GM12878 (cell line): ENCODE results near the gene TDRD9. TPM values are rescaled to one million over a fixed set of nuclear protein-coding genes. Genes with fewer than 3 reads are reported as not detected.

Source experiments
- ATAC-seq: fragments of 200-7000 bp; cut with Tn5 transposase; 3 replicates; pipeline ENCODE4 v1.9.1; 2020; ENCODE audit warnings: mild to moderate bottlenecking, moderate library complexity
- BruUV-seq: library from RNA; stranded (reverse); fragments of 400-500 nt; replicated peaks from 2 replicates; lab custom pipeline; 2021; lab: Mats Ljungman, UMichigan
- CTCF ChIA-PET: fragments of 300-600 bp; sonication (Branson Sonifier 250); formaldehyde crosslinking; extraction: SDS; loops from one replicate; lab custom pipeline; 2021; ENCODE audit warnings: inconsistent platforms; lab: Yijun Ruan, JAX
- POLR2A ChIA-PET: fragments of 350-600 bp; formaldehyde crosslinking; extraction: SDS; loops from one replicate; lab custom pipeline; 2021; ENCODE audit warnings: inconsistent platforms; lab: Charles Lee
- RAD21 ChIA-PET: fragments of 300-600 bp; sonication (Branson Sonifier 250); formaldehyde crosslinking; loops from one replicate; lab custom pipeline; 2023; ENCODE audit warnings: antibody characterized with exemption; ENCODE audit not compliant: unreplicated experiment; lab: Charles Lee
- SMC1A ChIA-PET: fragments of 300-600 bp; sonication (Branson Sonifier 250); formaldehyde crosslinking; loops from one replicate; lab custom pipeline; 2023; ENCODE audit not compliant: unreplicated experiment, uncharacterized antibody; lab: Charles Lee
- DNase-seq: peaks from one replicate; pipeline ENCODE4 v3.0.0-alpha.2; 2011; ENCODE audit warnings: low read depth, low spot score
- FAIRE-seq: peaks from 3 replicates; lab custom pipeline; 2011; peaks lifted over from hg19 to GRCh38; lab: Jason Lieb, UNC
- H2AFZ ChIP-seq: 2 replicates; pipeline ENCODE4 v1.6.0; 2011; ENCODE audit warnings: low read depth, low read length, control low read depth; ENCODE audit not compliant: control insufficient read depth
- H3K27ac ChIP-seq: 2 replicates; pipeline ENCODE4 v1.5.1; 2011; ENCODE audit warnings: control low read depth; ENCODE audit not compliant: control insufficient read depth, insufficient read depth
- H3K27me3 ChIP-seq, 2 experiments: replicated peaks in 1 of 2; 2 replicates each; pipeline versions ENCODE4 v1.6.0 to v1.6.1; 2011; ENCODE audit warnings: low read length in 1 of 2; ENCODE audit not compliant: control insufficient read depth in 2 of 2, insufficient read depth in 2 of 2
- H3K36me3 ChIP-seq, 2 experiments: 2 replicates each; pipeline ENCODE4 v1.5.1; 2011; ENCODE audit warnings: low read length in 1 of 2; ENCODE audit not compliant: control insufficient read depth in 2 of 2, insufficient read depth in 2 of 2
- H3K4me1 ChIP-seq: 2 replicates; pipeline ENCODE4 v1.6.1; 2011; ENCODE audit warnings: mild to moderate bottlenecking, low read length, moderate library complexity, mixed read lengths; ENCODE audit not compliant: control insufficient read depth, insufficient read depth
- H3K4me2 ChIP-seq: 2 replicates; pipeline ENCODE4 v1.6.0; 2011; ENCODE audit warnings: control low read depth; ENCODE audit not compliant: control insufficient read depth, insufficient read depth
- H3K4me3 ChIP-seq: fragments of 200-600 bp; sonication (generic); 2 replicates; pipeline ENCODE4 v1.5.1; 2016
- H3K79me2 ChIP-seq: 2 replicates; pipeline ENCODE4 v1.6.0; 2011; ENCODE audit warnings: low read length; ENCODE audit not compliant: control insufficient read depth, insufficient read depth
- H3K9ac ChIP-seq: 2 replicates; pipeline ENCODE4 v1.8.0; 2011; ENCODE audit warnings: low read length, control low read depth, mixed read lengths; ENCODE audit not compliant: control insufficient read depth, insufficient read depth
- H3K9me3 ChIP-seq: replicated peaks from 3 replicates; pipeline ENCODE4 v1.5.1; 2011; ENCODE audit warnings: mild to moderate bottlenecking, low read length; ENCODE audit not compliant: control insufficient read depth, insufficient read depth
- H4K20me1 ChIP-seq: 2 replicates; pipeline ENCODE4 v1.6.0; 2011; ENCODE audit not compliant: control insufficient read depth, insufficient read depth
- BCL11A ChIP-seq: IDR thresholded peaks from 2 replicates; pipeline ENCODE4 v1.6.1; 2011; ENCODE audit warnings: low read depth, low read length
- BMI1 ChIP-seq: fragments of 450-650 bp; IDR thresholded peaks from 2 replicates; pipeline ENCODE4 v1.6.1; 2016; ENCODE audit warnings: mild to moderate bottlenecking, moderate library complexity, borderline replicate concordance
- CEBPB ChIP-seq, 2 experiments: fragments of 150-350 bp in 1 of 2; IDR thresholded peaks; 2 replicates each; pipeline ENCODE4 v1.6.1; 2012 to 2014; ENCODE audit warnings: low read depth in 2 of 2, low read length in 2 of 2, borderline replicate concordance in 1 of 2, inconsistent platforms in 1 of 2
- HCFC1 ChIP-seq: fragments of 150-350 bp; IDR thresholded peaks from 2 replicates; pipeline ENCODE4 v1.6.1; 2014; ENCODE audit warnings: low read length
- MEF2B ChIP-seq: fragments of 450-650 bp; IDR thresholded peaks from 2 replicates; pipeline ENCODE4 v1.6.1; 2018; ENCODE audit warnings: mild to moderate bottlenecking, moderate library complexity; ENCODE audit not compliant: partially characterized antibody, poor library complexity, severe bottlenecking
- NFYB ChIP-seq: IDR thresholded peaks from 2 replicates; pipeline ENCODE4 v1.6.1; 2011; ENCODE audit warnings: low read depth, mild to moderate bottlenecking, low read length, improper control_type of control experiment, moderate library complexity; ENCODE audit not compliant: insufficient read depth
- POLR2AphosphoS2 ChIP-seq: IDR thresholded peaks from 2 replicates; pipeline ENCODE4 v1.6.1; 2011; ENCODE audit warnings: low read depth, mild to moderate bottlenecking, low read length, improper control_type of control experiment, moderate library complexity
- SREBF1 ChIP-seq: IDR thresholded peaks from 2 replicates; pipeline ENCODE4 v1.6.1; 2012; ENCODE audit warnings: mild to moderate bottlenecking, low read length
- SRF ChIP-seq, 2 experiments: IDR thresholded peaks; 2 replicates each; pipeline ENCODE4 v1.6.1; 2011; ENCODE audit warnings: low read depth in 2 of 2, low read length in 2 of 2, mild to moderate bottlenecking in 1 of 2, moderate library complexity in 1 of 2
- WGBS: methylation state at CpG from one replicate; pipeline ENCODE4 v1.1.6; 2016; ENCODE audit warnings: low lambda C conversion rate; ENCODE audit not compliant: insufficient replicate concordance, insufficient coverage; ENCODE audit errors: missing lambda C conversion rate; 5-methylcytosine and 5-hydroxymethylcytosine counted together
- in situ Hi-C: fragments of 300-500 bp; cut with MboI; formaldehyde crosslinking; loops from 9 replicates; pipeline ENCODE4 v1.14.3; 2018; ENCODE audit warnings: mixed read lengths
- intact Hi-C: fragments of 100-400 bp; cut with micrococcal nuclease; formaldehyde crosslinking; loops from one replicate; pipeline ENCODE4 v1.14.2; 2022; ENCODE audit not compliant: unreplicated experiment
- polyA plus RNA-seq, 11 experiments: library from polyadenylated mRNA; depleted of rRNA in 4 of 11; unstranded in 6 of 11; stranded (reverse) in 5 of 11; fragments of >200 nt; fragmentation: Nextera tagmentation in 4 of 11; fragmentation: Illumina TruSeq in 1 of 11; extraction: Ambion mirVana in 4 of 11; extraction: Trizol in 1 of 11; gene quantifications; 1 replicate in 1 of 11; 2 replicates in 10 of 11; pipeline versions ENCODE4 v1.2.1 to v1.2.3, GENCODE V29; 2011 to 2016; ENCODE audit warnings: inconsistent platforms in 2 of 11, missing spikeins in 2 of 11, low read depth in 1 of 11
- total RNA-seq, 4 experiments: library from RNA; depleted of rRNA in 3 of 4; stranded (reverse); fragments of >200 nt in 3 of 4; fragmentation: Illumina TruSeq in 1 of 4; extraction: Trizol in 1 of 4; gene quantifications; 2 replicates each; pipeline versions ENCODE4 v1.2.1 to v1.2.3, GENCODE V29; 2013 to 2021

TDRD9 gene
- total and polyA plus RNA-seq, 10 of the 15 experiments (the other 5 are each of a cell fraction or from before 2014, with no cell fraction given): 0.12 TPM; not detected in 9

DNA sequence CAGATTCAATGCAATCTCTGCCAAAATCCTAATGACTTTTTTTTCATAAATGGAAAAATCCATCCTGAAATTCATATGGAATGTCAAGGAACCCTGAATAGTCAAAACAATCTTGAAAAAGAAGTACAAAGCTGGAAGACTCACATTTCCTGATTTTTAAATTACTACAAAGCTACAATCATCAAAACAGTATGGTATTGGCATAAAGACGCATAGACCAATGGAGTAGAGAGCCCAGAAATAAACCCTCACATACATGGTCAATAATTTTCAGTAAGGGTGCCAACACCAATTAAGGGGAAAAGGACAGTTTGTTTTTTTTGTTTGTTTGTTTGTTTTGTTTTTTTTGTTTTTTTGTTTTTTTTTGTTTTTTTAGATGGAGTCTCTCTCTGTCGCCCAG, 18.7 kb downstream of the TDRD9 start:
- no peak for TF ChIP-seq CEBPB (IDR thresholded peaks at IDR 0.05; ENCODE audit: borderline replicate concordance in 1 of 2, low read depth in 2 of 2, low read length in 2 of 2)
- no peak for TF ChIP-seq SRF (IDR thresholded peaks at IDR 0.05; ENCODE audit: low read depth in 2 of 2, low read length in 2 of 2)
- TF ChIP-seq BCL11A: no peak
- TF ChIP-seq SREBF1: no peak
- no peak for TF ChIP-seq NFYB
- intact Hi-C loops (no loop called here), in situ Hi-C loops (no loop called here)
- DNase-seq (no peak), FAIRE-seq (no peak), ATAC-seq (no peak)
- Histone ChIP-seq H3K4me3 (no peak overlapping the region), H3K4me1 (no peaks in the 10 kb centered on the region), H3K27me3 (peaks cover 0 to 4% of the 10 kb centered on the region in 2 experiments; a peak in 3 of 4 replicates), H3K9me3 (no peaks in the 10 kb centered on the region), H4K20me1 (no peaks in the 10 kb centered on the region), H3K36me3 (no peaks in the 10 kb centered on the region), H3K27ac (no peak overlapping the region), H3K79me2 (no peaks in the 10 kb centered on the region), H2AFZ (no peak overlapping the region), H3K4me2 (no peak overlapping the region), H3K9ac (no peak overlapping the region)
- WGBS: 87% methylated on average over 1 of the region's 2 CpGs
- ChIA-PET POLR2A (no interaction called here), CTCF (no interaction called here), RAD21 (no interaction called here), SMC1A (no interaction called here)
- BruUV-seq: no TSS peak

DNA sequence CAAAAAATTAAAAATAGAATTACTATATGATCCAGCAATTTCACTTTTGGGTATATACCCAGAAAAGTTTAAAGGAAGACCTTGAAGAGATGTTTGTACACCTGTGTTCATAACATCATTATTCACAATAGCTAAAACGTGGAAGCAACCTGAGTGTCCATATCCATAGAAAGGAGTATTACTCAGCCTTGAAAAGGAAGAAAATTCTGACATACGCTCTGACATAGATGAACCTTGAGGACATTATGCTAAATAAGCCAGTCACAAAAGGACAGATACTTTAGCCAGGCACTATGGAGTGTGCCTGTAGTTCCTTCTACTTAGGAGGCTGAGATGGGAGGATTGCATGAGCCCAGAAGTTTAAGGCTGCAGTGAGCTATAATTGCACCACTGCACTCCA, 20.2 kb downstream of the TDRD9 start:
- Histone ChIP-seq H3K9ac (no peak overlapping the region), H3K27me3 (peaks cover 0 to 4% of the 10 kb centered on the region in 2 experiments; a peak in 2 of 4 replicates), H3K79me2 (no peaks in the 10 kb centered on the region), H3K9me3 (no peaks in the 10 kb centered on the region), H3K36me3 (no peaks in the 10 kb centered on the region), H3K4me1 (no peaks in the 10 kb centered on the region), H4K20me1 (no peaks in the 10 kb centered on the region), H3K4me3 (no peak overlapping the region), H3K27ac (no peak overlapping the region), H2AFZ (no peak overlapping the region), H3K4me2 (no peak overlapping the region)
- DNase-seq (no peak), FAIRE-seq (no peak), ATAC-seq (no peak)
- 45% methylated on average over 2 of the region's 2 CpGs for WGBS
- in situ Hi-C loops (no loop called here), intact Hi-C loops (no loop called here)
- ChIA-PET SMC1A (no interaction called here), RAD21 (interaction anchor here (0.5 kb wide), 1 partner anchor 138 kb away, joined by 3 read pairs; no protein-coding TSS in a partner anchor), CTCF (no interaction called here), POLR2A (no interaction called here)
- BruUV-seq: no TSS peak
- TF ChIP-seq POLR2AphosphoS2: no peak
- no peak for TF ChIP-seq MEF2B
- no peak for TF ChIP-seq HCFC1
- no peak for TF ChIP-seq BMI1
